ENCODE results near the gene PRDX2.
"Not testable (repeated sequence)": the region's sequence is repeated elsewhere in the genome, so short reads cannot be mapped to it uniquely, and the experiment has no call there.

The PRDX2 gene

DNA sequence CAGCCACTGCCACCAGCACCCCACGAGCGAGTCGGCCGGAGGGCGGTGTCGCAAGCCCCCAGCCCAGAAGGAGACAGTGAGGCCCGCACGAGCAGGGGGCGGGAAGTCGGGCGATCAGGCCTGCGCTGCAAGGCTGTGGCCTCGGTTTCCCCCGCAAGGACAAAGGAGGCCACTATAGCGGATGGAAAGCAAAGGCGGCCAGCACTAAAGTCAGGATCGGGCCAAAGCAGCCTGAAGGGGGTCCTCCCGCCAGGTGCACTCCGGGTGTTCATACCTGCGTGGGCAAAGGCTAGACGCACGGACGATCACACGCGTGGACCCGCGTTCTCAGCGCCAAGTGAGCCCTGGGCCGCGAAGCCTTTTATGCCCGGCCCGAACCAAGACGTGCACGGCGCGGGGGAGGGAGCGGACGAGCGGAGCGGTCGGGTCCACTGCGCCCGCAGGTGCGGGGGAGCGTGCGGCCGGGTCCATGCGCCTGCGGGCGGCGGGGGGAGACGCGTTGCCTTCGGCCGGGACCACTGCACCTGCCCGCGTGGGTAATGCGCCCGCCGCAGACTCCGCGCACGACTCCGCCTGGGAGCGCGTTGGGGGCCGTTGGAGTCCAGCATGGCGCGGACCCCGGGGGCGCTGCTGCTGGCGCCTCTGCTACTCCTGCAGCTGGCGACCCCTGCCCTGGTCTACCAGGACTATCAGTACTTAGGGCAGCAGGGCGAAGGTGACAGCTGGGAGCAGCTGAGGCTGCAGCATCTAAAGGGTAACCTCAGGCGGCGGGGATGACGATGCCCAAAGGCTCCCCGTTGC is at the start of gene PRDX2, which contains the start of gene THSD8:
PRDX2 (minus strand) TSS at position 335 of the 801 bp plus-strand sequence. CDS start 539 bp downstream, outside the sequence.
THSD8 (plus strand) TSS at position 604 of the 801 bp plus-strand sequence; CDS start at position 607, 3 bp downstream.
- peak; percentile 87 for DNase-seq (ENCODE audit: low spot score)

DNA sequence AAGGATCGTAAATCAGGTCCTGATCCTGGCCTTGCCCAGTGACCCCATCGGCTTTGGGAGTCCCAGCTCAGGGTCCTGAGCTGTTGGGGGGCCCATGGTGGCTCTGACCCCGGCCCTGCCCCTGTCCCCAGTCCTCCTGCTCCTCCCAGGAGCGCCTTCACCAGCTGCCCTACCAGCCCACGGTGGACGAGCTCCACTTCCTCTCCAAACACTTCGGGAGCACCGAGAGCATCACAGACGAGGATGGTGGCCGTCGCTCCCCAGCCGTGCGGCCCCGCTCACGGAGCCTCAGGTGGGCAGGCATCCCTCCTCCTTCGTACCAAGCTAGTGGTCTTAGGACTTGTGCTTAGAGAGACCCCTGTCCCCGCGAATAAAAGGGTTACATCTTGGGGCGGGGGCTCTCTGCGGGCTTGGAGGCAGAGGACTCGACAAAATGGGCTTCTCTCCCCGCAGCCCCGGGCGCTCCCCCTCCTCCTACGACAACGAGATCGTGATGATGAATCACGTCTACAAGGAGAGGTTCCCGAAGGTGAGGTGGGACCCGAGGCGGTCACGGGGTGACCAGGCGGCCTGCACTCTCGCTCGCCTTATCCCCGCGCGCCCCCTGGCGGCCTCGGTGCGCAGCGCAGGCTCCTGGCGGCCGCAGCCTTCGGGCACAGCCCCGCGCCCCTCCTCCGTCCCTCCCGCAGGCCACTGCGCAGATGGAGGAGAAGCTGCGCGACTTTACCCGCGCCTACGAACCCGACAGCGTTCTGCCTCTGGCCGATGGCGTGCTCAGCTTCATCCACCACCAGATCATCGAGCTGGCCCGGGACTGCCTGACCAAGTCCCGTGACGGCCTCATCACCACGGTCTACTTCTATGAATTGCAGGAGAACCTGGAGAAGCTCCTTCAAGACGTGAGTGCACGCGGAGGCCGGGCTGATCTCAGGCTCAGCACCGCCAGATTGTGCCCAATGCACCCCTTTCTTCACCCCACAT is 45.8 kb upstream of the PRDX2 start:
- DNase-seq (ENCODE audit: low spot score), result peak; percentile 85

DNA sequence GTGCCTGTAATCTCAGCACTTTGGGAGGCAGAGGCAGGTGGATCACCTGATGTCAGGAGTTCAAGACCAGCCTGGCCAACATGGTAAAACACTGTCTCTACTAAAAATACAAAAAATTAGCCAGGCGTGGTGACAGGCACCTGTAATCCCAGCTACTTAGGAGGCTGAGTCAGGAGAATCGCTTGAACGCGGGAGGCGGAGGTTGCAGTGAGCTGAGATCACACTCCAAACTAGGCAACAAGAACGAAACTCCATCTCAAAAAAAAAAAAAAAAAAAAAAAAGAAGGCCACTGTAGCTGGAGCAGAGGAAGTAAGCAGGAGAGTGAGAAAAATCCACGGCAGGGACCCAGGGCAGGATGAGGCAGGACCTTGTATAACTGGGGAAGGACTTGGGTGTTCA is 45.0 kb upstream of the PRDX2 start:
- DNase-seq (ENCODE audit: low spot score), result not testable (repeated sequence)

DNA sequence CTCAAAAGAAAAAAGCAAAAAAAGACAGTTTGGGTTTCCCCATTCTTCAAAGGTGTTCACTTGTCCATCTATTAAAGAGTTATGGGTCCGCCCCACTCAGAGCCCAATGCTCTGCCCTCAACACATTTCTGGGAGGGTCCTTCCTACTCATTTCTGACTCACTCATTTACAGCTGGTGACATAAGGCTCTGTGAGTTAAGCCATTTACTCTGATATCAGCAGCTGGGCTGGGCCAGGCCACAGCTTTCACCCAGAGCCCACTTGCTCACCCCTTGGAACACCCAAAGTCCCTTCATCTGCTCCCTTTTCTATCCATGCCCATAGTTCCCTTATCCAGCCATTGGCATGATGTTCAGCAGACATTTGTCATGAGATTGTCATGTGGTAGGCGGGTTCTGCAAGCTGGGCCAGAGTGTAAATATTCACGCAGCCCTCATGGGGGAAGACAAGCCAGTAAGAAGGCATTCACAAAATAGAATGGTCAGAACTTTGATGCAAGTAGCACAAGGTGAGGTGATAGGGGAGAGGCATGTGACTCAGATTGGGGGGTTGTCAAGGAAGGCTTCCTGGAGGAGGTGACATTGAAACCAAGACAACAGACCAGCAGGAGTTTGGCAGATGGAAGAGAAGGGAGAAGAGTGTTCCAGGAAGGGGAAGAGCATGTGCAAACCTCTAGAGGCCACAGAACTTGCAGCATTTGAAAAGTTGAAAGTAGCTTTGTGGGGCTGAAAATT is 42.6 kb upstream of the PRDX2 start:
- peak; percentile 40 for DNase-seq (ENCODE audit: low spot score)

DNA sequence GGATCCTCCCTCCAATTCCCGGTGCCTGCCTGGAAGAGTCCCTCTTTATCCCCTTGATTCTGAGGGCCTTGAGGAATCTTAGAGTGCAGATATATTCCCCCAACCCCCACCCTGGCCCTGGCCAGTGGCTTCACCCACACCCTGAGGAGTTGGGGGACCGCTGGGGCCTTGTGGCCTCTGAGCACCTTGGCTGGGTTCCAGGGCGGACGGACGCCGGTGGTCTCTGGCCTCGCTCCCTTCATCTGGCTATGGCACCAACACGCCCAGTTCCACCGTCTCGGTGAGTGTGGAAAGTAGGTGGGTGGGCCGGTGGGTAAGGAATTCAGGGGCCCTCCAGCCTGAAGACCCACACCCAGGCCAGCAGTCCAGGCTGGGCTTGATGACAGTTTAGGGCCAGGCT is 41.7 kb upstream of the PRDX2 start:
- no peak for DNase-seq (ENCODE audit: low spot score)

DNA sequence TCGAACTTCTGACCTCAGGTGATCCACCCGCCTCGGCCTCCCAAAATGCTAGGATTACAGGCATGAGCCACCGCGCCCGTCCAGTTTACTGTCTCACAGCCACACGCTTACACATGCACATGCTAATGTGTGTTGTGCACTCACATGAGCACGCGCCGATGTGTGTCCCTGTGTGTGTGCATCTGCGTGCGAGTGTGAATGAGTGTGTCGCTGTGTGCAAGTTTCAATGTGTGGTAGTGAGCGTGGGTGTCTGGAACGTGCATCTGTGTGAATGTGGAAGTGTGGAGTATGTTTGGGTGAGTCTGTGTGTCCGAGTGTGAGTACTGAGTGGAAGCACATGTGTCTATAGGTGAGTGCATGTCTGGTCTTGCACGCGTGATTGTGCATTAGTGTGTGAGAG is 40.9 kb upstream of the PRDX2 start:
- DNase-seq (ENCODE audit: low spot score), result no peak

DNA sequence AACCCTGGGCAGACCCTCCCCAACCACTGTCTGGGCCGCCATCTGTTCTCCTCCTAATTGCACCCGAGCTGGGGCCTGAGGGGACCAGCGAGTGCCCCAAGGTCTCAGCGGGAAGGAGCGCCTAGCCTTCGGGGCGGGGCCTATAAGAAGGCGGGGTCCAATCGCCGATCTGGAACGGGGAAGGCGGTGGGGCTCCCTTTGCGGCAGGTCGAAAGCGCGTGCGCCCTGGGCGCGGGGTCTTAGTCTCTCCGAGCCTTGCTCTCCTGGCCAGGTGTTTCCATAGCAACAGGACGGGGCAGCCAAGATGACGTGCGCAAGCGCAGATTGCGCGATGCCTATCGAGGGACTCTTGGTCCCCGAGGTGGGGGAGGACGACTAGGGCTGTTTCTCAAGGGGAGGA is 39.5 kb upstream of the PRDX2 start:
- no peak for DNase-seq (ENCODE audit: low spot score)

DNA sequence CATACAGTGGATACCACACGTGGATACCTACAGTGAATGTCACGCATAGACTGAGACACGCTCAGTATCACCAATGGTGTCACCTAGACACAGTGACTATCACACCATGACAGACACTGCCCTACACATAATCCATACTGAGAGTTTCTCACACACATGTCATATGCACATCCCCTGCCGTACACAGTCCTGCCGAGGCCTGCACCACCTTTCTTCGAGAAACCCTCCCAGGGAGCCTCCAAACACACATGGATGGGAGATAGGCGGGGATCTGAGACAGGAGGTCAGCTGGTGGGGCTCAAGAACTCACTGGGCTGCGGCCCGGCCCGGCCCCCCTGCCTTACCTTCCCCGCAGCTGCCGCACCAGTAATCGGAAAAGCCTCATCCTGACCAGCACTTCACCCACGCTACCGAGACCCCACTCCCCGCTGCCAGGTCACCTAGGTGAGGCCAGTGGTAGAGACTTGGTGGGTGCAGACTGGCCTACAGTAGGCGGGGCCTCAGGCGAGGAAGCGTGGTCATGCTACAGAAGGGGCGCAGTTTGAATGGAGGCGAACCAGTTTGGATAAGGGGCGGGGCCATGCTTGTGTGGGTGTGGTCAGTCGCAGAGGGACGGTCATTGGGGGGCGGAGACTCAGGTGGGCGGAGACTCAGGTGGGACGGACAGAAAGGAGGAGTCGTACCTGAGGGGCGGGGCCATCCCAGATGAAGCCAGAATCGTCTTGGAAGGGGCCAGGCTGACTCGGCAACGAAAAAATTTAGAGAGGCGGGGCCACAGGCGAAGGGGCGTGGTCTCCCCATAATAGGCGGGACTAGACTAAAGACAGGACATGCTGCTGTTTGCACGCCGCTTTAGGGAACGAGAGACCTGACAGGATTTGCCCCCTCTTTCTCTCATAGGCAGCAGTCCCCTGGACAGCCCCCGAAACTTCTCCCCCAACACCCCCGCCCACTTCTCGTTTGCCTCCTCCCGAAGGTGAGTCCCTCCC is 38.8 kb upstream of the PRDX2 start:
- DNase-seq (ENCODE audit: low spot score), result peak; percentile 69

DNA sequence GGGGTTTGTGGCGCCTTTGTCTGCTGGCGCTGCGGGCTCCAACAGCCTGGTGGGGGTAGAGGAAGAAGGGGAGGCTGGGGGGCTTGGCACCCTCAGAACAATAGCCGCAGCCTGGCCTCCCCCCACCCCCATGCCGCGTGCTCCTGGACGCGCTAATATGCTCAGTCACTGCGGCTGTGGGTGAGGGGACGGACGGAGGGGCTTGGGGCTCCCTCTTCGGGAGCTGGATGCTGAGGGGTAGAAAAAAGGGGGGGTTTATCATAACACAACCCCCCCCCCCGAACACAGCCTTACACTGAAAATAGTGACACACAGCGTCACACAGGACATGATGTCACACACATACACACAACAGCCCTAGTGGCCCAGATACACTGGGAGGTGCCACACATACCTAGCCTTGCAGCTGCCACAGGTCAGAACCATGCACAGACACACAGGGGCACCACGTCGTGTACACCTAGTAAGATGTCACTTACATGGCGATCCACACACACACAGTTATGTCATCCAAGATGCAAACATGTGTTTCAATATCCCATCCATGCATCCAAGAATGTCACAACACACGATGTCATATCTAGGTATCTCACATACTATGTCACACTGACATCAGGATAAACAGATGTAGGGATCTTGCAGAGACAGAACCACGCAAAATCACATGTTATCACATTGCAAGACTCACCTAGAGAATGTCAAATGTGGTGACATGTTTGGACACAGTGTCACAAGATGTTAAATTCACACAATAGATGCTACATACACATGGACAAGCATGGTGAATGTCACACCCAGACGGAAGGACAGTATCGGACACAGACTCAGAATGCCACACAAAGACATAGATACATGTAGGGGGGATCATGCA is 37.5 kb upstream of the PRDX2 start:
- DNase-seq (ENCODE audit: low spot score), result no peak

DNA sequence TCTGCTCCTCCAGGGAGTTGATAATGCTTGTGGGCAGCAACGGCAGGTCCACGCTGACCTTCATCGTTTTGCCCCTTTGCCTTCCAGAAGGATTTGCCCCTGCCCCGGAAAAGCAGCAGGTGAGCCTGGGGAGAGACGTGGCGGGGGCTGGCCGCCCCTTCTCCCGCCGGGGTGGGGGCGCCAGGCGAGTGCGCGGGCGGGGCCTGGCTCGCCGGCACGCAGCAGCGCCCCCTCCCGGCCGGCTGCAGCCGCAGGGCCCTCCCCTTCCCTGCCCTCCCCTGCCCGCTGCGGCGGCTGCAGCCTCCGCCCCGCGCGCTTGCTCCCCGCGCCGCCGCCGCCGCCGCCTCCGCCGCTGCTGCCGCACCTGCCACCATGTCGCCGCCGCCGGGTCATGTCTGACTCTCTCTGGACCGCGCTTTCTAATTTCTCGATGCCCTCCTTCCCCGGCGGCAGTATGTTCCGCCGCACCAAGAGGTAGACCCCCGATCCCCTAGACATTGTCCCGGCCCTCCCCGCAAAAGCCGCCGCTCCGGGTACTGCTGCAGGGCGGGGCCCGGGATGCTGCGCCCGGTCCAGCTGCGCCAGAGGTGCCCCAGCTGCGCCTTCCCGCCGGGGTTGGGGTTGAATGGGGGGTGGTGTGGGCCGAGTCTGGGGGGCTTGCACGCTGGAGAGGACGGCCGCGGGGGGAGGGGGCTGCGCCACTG is 36.7 kb upstream of the PRDX2 start, which contains the start of gene MAST1:
MAST1 (plus strand) TSS at position 334 of the 704 bp plus-strand sequence; CDS start at position 392, 58 bp downstream.
- peak; percentile 49 for DNase-seq (ENCODE audit: low spot score)

DNA sequence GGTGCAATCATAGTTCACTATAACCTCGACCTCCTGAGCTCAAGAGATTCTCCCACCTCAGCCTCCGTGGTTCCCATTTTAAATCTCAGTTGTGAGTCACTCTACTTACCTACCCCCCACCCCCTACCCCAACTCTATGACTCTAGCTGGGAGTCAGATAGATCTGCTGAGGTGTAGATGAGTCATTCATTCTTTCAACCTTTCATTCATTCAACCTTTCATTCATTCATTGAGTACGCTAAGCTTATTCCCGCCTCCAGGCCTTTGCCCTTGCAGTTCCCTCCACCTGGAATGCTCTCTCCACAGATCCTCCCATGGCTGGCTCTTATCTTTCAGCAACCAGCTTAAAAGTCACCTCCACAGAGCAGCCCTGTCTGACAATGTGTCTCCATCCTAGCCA is 35.6 kb upstream of the PRDX2 start:
- DNase-seq (ENCODE audit: low spot score), result peak; percentile 60

DNA sequence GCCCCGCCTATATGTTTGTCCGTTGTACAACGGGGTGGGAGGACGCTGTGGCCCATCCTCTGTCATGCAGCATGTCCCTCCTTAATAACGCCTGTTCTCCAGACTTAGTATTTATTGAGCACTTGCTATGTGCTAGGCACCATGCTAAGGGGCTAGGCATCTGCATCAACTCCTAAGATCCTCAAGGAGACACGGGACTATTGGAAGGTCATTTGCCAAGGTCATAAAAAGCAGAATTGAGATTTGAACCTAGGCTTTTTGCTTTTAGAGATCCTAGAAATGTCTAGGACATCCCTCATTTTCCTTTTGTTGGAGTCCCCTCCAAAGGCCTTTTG is 34.9 kb upstream of the PRDX2 start:
- DNase-seq (ENCODE audit: low spot score), result no peak

DNA sequence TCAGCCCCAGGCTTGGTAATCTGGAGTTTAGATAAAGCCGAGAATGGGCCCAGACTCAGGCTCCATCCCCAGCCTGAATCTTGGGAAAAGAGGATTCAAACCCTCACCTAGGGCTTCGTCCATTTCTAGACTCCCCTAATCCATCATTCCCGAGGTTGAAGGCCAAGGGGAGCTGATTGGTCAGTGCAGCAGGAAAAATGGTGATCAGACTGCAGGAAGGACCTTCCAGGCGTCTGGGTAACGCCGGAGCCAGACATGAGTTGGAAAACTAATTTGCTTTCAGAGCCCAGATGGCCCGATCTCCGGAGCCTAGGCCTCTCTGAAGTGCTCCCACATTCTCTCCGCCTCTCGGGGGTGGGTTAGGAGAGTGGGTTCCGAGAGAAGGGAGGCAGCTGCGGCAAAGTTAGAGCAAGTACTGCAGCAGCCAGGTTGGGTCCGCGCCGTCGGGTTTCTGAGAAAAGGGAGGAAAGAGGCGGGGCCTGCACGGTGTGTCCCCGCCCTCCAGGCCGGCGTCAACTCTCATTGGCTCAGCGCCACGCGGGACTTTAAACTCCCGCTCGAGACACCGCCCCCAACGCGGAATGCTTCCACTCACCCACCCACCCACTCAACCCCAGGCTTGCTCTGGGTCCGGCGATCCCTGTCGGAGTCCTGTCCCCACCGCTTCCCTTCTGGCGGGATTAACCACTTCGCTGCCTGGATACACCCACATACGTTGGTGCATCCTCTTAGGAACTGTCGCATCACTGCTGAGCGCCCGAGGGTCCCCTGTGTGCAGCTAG is 33.6 kb upstream of the PRDX2 start:
- no peak for DNase-seq (ENCODE audit: low spot score)

DNA sequence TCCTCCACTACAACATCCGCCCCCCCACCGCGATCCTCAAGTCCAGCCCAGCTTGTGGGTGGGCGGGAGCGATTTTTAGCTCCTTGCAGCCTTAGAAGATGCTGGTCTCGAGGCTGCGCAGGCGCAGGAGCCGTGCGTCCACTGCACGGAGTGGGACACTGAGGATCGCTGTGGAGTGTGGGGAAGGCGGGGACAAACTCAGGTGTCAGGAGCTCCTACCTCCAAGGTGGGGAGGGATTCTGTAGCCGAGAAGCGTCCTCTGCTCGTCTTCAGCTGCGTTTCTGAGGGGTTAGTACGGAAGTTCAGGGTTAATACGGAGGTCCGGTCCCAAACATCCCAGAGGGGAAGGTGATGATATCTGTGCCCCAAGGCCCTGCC is 33.0 kb upstream of the PRDX2 start, which contains the start of gene RTBDN:
RTBDN (minus strand) TSS at position 14 of the 378 bp plus-strand sequence. CDS start 4,600 bp downstream, outside the sequence.
- no peak for DNase-seq (ENCODE audit: low spot score)

DNA sequence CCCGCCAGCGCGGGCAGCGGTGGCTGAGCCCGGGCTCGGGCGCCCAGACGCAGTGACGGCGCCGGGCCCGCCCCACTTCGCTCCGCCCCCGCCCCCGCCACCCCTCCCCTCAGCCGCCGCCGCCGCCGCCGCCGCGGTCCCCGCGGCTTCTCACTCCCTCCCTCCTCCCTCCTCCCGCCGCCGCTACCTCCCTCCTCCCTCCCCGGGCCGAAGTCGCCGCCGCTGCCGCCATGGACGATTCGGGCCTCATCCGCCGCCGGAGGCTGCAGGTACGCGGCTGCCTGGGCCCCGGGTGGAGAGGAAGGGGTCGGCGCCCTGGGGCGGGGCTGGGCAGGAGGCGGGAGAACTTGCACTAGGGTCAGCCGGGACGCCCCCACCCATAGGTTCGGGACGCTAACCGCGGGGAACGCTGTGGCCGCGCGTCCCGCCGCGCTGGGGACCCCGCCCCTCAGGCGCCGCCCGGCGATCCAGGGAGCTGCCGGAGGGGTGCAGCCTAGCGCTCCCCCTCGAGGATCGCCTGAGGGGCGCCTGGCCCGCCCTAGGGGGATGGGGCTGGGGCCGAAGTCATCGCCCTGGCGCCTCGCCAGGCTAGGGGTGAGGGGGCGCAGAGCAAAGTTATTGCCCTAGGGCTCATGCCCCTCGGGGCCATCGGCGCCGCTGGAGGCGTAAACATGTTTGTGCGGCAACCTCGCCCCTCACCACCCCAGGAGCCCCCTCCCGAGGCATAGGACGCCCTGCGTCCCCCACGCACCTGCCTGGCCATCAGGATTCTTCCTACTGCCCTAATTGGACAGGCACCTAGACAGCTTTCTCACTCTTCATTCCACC is 32.4 kb upstream of the PRDX2 start:
- DNase-seq (ENCODE audit: low spot score), result peak; percentile 53

DNA sequence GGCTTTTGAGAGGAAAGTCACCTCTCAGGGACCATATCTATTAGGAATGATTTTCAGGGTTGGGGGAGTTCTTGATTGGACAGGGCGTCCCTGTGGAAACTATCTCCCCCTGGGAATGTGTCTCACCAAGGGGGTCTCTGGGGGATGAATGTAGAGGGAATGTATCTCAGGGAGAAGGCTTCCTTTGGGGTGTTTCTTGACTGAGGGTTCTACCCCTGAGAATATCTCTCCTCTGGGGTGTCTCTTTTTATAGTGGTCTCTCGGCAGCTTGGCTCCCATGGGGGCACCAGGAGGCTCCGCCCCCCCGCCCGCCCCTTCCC is 31.8 kb upstream of the PRDX2 start:
- DNase-seq (ENCODE audit: low spot score), result no peak

DNA sequence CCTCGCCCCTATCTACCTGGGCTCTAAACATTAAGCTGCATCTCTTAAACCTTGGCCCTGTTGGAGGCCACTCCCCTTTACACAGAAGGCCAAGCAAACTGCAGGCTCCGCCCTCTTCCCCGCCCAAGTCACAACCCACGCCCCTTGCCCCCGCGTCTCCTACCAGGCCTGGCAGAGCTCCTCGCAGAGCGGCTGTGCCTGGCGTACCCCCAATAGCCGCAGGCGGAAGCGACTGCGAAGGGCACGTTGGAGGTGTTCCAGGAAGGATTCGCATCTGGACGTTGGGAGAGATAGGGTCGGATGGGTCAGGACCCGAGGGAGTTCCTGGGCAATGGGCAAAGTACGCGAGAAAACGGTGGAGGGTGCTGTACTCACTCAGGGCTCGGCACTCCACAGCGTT is 26.9 kb upstream of the PRDX2 start:
- no peak for DNase-seq (ENCODE audit: low spot score)
